HG02588 (cell line): ENCODE data around the gene RAB1B.
"Not testable (repeated sequence)": the region's sequence is repeated elsewhere in the genome, so short reads cannot be mapped to it uniquely, and the experiment has no call there.

Source experiments
- ATAC-seq: cut with Tn5 transposase; IDR thresholded peaks from one replicate; pipeline ENCODE4 v1.9.1; 2021; ENCODE audit warnings: mild to moderate bottlenecking, moderate library complexity; ENCODE audit not compliant: unreplicated experiment

Gene RAB1B

DNA sequence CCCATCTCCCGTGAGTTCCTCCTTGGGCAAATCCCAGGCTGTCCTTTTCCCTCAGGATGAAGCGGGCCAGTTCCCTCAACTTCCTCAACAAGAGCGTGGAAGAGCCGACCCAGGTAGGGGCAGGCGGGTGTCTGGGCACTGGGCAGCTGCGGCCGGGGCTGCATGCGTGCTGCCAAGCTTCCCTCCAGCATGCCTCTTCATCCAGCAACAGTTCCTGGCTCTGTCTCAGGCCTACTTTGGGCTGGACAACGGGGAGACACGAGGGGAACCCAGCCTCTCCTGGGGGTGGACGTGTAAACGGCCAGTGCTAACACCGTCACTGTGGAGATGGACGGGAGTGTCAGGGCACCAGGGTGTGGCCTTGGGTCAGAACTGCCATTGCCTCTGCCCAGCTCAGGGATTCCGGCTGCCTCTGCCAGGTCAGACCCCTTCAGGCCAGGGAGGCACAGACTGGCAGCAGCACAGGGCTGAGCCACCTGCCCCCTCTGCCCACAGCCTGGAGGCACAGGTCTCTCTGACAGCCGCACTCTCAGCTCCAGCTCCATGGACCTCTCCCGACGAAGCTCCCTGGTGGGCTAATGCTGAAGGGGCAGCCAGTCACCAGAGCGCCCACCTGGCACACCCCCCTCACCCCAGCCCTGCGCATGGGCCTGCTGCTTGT lies 1.9 kb upstream of the RAB1B start:
- no peak for ATAC-seq

DNA sequence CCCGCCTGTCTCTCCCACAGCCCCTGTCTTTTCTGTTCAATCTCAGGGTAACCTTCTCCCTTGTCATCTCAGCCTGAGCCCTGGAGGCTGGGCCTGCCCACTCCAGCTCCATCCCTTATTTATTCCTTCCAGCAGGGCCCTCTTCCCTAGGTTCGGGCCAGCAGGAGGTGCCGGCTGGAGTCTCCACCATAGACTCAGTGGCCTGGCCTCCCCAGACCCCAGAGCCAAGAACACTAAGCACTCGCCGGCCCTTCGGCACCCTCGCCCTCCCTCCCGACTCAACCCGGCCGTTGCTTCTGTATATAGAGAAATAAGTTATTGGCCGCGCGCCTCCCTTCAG lies 1.4 kb upstream of the RAB1B start:
- no peak for ATAC-seq

DNA sequence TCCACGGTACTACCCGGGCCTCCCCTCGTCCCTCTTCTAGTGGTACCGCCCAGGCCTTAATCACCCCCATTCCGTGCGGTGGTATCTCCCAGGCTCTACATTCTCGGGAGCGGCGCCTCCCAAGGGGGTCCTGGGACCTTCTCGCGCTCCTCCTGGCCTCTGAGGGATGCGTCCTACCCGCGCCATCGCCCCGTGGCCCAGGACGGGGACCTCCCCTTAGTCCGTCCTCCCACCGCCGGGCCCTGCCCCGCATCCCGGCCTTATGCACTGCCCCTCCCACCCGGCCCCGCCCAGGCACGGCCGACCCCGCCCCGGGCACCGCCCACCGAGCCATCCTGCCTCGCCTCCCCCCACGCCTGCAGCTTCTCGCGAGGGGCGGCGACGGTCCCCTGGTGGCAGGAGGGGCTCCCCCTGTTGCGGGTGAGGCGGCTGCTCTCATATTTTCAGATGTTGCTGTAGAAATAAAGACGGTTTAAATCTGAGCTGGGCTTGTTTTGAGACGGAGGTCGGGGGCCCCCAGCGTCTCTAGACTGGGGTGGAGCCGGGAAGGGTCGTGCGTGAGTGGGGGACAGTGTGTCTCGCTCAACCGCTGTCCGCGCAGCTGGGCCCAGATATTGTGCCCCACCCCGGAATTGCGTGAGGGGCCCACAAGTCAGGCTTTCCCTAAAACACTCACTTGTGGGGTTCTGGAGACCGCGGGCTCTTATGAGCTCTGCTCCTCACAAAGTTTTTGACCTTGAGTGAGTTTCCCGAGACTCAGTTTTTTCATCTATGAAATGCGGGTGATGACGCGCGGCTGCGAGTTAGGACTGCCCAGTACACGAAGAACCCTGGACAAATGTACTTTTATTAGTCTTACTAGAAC lies 828 bp upstream of the RAB1B start:
- peak; percentile 48 for ATAC-seq

DNA sequence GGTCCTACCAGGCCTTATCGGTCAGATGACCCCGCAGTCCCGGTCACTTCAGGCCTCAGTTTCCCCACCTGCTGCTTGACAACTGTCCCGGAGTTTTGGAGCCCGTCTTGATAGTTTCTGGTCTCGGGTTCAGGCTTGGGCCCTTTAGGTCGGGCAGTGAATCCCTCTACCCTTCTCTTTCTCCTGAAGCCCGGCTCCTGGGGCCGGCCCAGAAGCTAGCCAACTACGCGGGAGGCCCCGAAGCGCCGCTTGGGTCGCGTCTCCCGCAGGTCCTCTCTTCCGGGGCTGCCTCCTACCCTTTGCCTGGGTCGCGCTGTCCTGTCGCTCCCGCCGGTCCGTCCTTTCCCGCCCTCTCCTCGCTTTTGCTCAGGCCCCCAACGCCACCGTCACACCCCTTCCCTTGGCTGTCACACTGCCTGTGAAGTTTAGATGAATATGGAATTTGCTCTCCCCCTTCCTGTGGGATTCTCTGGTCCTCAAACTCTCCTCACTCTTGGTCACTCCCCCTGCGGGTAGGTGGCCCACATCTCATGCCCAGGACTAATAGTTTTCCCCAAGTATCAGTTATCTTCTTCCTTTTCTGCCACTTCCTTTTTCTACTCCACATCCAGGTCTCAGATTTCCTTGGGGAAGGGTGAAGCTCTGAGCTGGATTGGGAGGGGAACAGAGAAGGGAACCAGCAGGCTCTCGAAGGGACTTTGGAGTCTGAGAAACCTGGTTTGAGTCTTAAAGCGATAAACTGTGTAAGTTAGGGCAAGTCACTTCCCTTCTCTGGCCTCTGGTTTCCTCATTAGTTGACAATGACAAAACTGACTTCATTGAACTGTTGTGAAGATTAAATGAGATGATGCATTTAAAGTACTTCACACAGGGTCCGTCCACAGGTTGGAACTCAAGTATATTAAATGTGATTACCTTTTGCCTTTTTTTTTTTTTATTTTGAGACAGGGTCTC lies 790 bp downstream of the RAB1B start:
- ATAC-seq: no peak

DNA sequence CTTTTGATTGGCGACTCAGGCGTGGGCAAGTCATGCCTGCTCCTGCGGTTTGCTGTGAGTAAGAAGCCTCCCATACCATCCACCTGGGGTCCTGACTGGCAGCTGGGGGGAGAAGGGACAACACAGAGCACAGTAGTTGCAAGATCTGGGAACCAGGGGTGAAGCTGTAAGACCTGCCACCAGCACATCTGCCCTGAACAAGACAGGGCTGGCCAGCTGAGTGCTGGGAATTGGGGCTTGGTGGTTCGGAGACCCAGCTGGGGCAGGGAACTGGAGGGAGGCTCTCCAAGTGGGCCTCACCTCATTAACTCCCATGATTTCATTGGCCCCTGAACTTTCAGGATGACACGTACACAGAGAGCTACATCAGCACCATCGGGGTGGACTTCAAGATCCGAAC lies 3.4 kb downstream of the RAB1B start:
- no peak for ATAC-seq

DNA sequence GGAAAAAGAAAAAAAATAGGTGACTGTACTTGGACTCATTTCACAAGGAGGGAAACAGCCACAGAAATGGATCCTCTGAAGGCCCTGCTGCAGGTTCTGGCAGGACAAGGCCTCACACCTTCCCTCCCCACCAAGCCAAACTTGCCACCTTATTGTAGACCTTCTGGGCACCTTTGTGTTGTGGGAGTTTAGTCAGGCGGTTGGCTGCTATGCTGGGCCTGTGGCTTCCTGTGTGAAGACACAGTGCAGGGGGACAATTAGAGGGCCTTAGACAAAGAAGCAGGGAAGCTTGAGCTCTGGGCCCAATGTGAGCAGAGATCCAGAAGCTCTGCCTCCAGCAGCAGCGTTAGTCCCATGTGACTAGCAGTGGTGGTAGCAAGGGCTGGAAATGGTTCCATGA lies 4.2 kb downstream of the RAB1B start:
- no peak for ATAC-seq

DNA sequence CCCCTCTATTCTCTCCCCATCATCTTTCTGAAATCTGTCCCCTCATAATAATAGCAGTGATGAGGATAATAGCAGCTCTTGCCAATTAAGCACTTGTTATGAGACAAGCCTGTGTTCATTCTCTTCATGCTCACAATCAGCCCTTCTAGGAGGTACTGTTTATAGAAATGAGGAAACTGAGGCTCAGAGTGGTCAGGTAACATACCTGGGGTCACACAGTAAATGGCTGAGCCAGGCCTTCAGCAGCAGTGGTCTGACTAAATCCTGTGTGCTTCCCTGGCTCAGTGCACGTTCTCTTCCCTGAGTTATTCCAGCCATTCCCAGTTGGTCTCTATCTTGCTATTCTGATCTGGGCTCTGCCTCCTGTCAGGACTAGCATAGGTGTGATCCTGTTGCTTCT lies 5.8 kb downstream of the RAB1B start:
- ATAC-seq: no peak

DNA sequence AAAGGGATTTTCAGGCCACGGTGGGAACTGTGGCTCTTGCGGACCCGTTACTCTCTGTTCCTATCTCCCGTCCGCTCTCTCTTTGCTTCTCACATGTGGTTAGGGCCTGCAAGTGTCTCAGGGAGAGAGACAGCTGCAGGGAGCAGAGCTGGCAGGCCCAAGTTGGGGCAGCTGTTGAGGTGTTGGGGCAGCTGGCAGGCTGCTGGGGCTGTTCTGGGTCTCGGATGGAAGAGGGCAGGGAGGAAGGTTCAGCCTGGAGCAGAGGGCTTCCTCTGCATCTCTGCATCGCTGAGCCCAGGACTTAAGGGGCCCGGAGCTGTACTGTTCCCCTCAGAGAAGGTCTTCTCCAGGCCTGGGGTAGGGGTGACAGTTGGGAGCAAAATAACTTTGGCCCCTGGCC lies 7.0 kb downstream of the RAB1B start:
- ATAC-seq: no peak

DNA sequence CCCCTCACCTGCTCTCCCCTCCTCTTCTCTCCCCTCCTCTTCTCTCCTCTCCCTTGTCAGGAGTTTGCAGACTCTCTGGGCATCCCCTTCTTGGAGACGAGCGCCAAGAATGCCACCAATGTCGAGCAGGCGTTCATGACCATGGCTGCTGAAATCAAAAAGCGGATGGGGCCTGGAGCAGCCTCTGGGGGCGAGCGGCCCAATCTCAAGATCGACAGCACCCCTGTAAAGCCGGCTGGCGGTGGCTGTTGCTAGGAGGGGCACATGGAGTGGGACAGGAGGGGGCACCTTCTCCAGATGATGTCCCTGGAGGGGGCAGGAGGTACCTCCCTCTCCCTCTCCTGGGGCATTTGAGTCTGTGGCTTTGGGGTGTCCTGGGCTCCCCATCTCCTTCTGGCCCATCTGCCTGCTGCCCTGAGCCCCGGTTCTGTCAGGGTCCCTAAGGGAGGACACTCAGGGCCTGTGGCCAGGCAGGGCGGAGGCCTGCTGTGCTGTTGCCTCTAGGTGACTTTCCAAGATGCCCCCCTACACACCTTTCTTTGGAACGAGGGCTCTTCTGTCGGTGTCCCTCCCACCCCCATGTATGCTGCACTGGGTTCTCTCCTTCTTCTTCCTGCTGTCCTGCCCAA lies 7.7 kb downstream of the RAB1B start:
- ATAC-seq: no peak

DNA sequence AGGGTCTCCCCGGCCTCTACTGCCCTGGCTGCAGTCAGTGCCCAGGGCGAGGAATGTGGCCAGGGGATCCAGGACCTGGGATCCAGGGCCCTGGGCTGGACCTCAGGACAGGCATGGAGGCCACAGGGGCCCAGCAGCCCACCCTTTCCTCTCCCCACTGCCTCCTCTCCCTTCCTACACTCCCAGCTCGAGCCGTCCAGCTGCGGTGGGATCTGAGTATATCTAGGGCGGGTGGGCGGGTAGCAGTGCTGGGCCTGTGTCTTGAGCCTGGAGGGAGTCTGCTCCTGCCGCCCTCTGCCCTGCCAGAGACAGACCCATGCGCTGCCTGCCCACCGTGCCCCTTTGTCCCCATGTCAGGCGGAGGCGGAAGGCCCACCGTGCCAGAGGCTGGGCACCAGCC lies 8.2 kb downstream of the RAB1B start:
- not testable (repeated sequence) for ATAC-seq

DNA sequence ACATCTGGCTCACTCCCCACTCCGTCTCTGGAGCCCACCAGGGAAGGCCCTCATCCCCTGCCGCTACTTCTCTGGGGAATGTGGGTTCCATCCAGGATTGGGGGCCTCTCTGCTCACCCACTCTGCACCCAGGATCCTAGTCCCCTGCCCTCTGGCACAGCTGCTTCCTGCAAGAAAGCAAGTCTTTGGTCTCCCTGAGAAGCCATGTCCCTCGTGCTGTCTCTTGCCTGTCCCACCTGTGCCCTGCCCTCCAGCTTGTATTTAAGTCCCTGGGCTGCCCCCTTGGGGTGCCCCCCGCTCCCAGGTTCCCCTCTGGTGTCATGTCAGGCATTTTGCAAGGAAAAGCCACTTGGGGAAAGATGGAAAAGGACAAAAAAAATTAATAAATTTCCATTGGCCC lies 8.6 kb downstream of the RAB1B start:
- ATAC-seq: not testable (repeated sequence)

DNA sequence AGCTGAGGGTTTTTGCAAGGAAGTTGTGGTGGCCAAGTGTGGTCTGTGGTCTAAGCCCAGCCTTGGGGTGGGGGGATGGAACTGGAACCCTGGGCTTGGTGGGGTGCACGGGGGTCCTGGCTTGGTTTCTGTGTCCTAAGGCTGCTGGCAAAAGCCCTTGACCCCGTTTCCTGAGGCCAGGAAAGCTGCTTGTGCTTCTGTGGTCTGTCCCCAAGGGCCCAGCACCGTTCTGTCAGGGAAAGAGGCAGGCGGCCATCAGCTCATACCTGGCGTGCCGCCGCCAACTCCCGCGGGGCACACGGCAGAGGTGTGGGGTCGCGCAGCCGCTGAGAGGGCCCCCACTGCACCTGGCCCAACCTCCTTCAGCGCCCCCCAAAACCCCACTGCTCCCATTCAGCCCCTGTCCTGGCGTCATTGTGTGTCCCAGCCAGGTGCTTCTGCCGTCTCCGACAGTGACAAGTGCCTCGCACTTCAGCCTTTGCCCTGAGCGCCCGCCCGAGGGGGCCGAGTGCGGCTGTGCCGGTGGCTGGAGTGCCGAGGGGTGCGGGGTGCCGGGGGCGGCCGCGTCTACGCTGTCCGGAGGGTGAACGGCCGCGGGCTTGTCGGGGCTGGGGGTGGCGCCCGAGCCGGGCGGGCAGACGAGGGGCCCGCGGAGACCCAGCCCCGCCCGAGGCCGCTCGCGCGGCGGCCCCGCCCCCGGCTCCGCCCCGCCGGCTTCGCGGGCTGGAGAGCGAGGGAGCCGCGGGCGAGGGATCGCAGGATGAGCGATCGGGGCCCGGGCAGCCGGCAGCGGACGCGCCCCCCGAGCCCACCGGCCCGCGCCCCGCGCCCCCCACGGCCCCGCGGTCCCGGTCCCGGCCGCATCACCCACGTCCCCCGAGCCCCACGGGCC lies 9.3 kb downstream of the RAB1B start, which contains the start of gene CNIH2:
Gene CNIH2 (plus strand): TSS at position 705 of the 892 bp plus-strand sequence. CDS start 282 bp downstream, outside the sequence.
- no peak for ATAC-seq

DNA sequence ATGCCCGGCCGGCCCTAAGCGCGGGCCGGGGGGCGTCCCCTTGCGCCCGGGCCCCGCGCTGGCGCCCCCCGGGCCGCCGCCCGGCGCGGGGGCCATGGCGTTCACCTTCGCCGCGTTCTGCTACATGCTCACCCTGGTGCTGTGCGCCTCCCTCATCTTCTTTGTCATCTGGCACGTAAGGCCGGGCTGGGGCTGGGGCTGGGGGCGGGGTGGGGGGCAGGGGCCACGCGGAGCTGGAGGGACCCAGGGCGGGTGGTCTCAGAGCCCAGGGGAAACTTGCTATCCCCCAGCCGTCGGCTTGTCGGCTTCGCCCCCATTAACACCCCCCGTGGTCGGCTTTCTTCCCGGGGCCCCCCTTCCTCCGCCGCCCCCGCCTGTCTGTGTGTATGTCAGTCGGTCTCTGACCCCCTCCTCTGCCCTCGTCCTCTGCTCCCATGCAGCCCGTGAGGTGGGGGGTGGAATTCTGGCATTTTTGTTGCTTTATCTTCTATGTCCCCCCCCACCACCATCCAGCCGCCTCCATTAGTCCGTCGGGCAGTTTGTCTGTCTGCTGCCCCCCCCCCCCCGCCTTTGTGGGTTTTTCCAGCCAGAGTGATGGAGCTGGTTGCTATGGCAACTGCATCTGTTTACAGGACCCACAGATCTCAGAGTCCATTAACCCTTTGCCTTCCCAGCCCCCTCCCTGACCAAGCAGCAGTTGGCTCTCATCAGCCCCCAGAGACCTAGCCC lies 10.1 kb downstream of the RAB1B start:
- ATAC-seq: no peak

DNA sequence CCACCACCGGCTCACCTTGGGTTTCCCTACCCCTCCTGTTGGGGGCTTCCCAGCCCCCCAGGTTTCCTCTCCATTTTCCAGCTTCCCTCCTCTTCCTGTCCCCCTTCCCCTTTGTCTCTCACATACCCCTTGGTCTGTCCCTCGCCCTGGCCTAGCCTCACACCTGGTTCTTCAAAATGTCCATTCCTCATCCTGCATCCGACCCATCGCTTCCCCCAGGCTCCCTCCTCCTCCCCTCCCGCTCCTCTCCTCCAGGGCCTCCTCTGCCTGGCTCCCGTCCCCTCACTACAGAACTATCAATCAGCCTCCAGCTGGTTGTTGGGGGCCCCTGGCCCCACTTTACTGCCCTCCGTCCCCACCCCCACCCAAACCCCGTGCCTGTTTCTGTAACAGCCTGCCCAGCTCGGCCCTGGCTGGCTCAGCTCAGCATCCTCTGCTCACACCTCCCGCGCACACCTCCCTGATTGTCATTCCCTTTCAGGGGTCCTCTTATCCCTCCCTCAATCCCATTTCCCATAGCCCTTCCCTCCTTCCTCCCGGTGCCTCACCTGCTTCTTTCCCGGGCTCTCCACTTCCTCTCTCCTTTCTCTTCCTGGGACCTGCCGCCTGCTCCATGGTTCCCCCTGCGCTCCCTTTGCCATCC lies 10.8 kb downstream of the RAB1B start:
- no peak for ATAC-seq

DNA sequence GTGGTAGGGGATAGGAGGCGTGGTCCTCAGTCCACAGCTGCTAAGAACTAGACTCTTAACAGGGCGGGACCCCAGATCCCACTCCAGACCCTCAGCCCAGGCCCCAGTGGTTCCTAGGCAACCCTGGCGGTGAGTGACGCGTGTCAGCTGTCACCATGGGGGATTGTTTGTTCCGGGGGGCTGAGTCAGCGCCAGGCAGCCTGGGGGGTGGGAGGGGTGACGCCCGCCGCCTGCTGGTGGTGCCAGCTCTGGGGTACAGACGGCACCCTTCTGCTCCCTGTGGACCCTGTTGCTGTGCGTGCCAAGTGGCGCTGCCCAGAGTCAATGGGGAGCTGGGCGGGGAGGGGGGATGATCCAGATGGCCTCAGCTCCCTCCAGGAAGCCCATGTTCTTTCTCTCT lies 12.0 kb downstream of the RAB1B start:
- no peak for ATAC-seq

DNA sequence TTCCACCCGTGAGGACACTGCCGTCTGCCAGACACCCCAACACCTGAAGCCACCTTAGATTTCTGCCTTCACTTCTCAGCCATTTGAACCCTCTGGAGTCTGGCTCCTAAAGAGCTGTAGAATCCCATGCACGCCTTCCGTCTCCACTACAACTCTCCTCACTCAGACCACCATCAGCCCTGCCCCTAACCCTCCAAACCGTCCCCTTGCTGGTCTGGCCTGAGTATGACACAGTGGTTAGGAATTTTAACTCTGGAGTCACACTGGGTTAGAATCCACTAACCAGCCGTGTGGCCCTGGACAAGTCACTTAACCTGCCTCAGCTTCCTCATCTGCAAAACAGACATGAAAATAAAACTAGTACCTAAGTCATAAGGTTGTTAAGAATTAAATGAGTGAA lies 12.6 kb downstream of the RAB1B start:
- ATAC-seq: no peak

DNA sequence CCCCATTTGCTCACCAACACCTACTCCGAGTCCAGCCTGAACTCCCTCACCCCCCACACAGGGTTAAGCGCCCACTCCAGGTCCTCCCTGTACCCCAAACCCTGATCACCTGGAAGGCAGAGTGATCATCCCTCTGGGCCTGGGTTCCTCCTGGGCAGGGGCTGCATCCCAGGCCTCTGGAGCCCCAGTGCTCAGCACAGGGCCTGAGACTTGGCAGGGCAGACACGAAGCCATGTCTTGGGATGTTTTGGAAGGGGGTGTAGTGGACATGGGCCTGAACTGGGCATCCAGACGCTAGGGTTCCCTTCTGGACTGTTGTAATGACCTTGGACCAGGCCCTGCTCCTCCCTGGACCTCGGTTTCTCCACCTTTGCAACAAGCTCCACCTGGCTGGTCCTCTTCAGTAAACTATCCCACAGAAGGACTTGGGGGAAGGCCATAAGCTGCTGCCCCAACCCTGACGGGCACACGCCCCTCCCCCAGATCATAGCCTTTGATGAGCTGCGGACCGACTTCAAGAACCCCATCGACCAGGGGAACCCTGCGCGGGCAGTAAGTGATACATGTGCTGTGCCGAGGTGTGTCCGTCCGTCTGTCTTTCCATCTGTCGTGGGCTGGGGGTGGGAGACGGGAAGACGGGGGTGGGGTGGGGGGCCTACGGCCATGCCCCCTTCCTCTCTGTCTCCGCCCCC lies 13.5 kb downstream of the RAB1B start:
- ATAC-seq: no peak
